Mammary epithelial cell (primary cell): ENCODE measurements around the gene RAC2.

Experiments
- EZH2 ChIP-seq: IDR thresholded peaks from 2 replicates; pipeline ENCODE4 v1.6.1; 2012; ENCODE audit warnings: low read length, inconsistent platforms, borderline replicate concordance
- TF ChIP-seq, protein P1 (sequence below), 2 donors: IDR thresholded peaks in 1 of 2; conservative IDR thresholded peaks in 1 of 2; 2 replicates each; pipeline ENCODE4 v1.5.1; 2011 to 2012; ENCODE audit warnings: inconsistent platforms in 2 of 2, low read length in 2 of 2, mild to moderate bottlenecking in 2 of 2, control low read depth in 1 of 2, low read depth in 1 of 2; ENCODE audit not compliant: insufficient read depth in 1 of 2; ENCODE audit errors: extremely low read depth in 1 of 2

GRCh38 chr22:37282385-37282677 is 38.3 kb upstream of the RAC2 start, which contains the start of gene CYTH4:
- TF ChIP-seq EZH2, result no peak
- TF ChIP-seq, protein P1, sequence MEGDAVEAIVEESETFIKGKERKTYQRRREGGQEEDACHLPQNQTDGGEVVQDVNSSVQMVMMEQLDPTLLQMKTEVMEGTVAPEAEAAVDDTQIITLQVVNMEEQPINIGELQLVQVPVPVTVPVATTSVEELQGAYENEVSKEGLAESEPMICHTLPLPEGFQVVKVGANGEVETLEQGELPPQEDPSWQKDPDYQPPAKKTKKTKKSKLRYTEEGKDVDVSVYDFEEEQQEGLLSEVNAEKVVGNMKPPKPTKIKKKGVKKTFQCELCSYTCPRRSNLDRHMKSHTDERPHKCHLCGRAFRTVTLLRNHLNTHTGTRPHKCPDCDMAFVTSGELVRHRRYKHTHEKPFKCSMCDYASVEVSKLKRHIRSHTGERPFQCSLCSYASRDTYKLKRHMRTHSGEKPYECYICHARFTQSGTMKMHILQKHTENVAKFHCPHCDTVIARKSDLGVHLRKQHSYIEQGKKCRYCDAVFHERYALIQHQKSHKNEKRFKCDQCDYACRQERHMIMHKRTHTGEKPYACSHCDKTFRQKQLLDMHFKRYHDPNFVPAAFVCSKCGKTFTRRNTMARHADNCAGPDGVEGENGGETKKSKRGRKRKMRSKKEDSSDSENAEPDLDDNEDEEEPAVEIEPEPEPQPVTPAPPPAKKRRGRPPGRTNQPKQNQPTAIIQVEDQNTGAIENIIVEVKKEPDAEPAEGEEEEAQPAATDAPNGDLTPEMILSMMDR (conservative IDR thresholded peaks at IDR 0.05 in 1 of 2, IDR thresholded peaks at IDR 0.05 in 1 of 2; ENCODE audit: extremely low read depth in 1 of 2, insufficient read depth in 1 of 2, low read depth in 1 of 2, low read length in 2 of 2), result no peak
